Peyer's patch (tissue), 4 donors: ENCODE results near the gene TBL1X.

Experiments
- POLR2A ChIP-seq, 2 donors: fragments of 450-650 bp; IDR thresholded peaks; one replicate each; pipeline ENCODE4 v1.5.1; 2017; ENCODE audit warnings: antibody characterized with exemption in 2 of 2, mild to moderate bottlenecking in 2 of 2, moderate library complexity in 2 of 2
- TF ChIP-seq, protein P1 (sequence below), 6 experiments: fragments of 450-650 bp in 4 of 6; fragments of 200-600 bp in 2 of 6; sonication (generic) in 1 of 6; IDR thresholded peaks; one replicate each; pipeline ENCODE4 v1.5.1; 2017 to 2019; ENCODE audit warnings: antibody characterized with exemption in 6 of 6, mild to moderate bottlenecking in 3 of 6, moderate library complexity in 1 of 6

GRCh38 chrX:9784332-9784731 lies 319.5 kb downstream of the TBL1X start:
- TF ChIP-seq POLR2A (IDR thresholded peaks at IDR 0.05), result no peak
- TF ChIP-seq, protein P1, sequence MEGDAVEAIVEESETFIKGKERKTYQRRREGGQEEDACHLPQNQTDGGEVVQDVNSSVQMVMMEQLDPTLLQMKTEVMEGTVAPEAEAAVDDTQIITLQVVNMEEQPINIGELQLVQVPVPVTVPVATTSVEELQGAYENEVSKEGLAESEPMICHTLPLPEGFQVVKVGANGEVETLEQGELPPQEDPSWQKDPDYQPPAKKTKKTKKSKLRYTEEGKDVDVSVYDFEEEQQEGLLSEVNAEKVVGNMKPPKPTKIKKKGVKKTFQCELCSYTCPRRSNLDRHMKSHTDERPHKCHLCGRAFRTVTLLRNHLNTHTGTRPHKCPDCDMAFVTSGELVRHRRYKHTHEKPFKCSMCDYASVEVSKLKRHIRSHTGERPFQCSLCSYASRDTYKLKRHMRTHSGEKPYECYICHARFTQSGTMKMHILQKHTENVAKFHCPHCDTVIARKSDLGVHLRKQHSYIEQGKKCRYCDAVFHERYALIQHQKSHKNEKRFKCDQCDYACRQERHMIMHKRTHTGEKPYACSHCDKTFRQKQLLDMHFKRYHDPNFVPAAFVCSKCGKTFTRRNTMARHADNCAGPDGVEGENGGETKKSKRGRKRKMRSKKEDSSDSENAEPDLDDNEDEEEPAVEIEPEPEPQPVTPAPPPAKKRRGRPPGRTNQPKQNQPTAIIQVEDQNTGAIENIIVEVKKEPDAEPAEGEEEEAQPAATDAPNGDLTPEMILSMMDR (IDR thresholded peaks at IDR 0.05), result no peak
